PC-9 (cell line): ENCODE data around the gene TCEAL6.
"Not testable (repeated sequence)": the region's sequence is repeated elsewhere in the genome, so short reads cannot be mapped to it uniquely, and the experiment has no call there.

ENCODE experiments used
- EZH2 ChIP-seq: fragments of 200-600 bp; sonication (generic); IDR thresholded peaks from 2 replicates; pipeline ENCODE4 v1.8.0; 2017; ENCODE audit warnings: antibody characterized with exemption, low read depth
- TF ChIP-seq, protein P1 (sequence below): fragments of 200-600 bp; sonication (generic); conservative IDR thresholded peaks from 2 replicates; pipeline ENCODE4 v1.6.1; 2017; ENCODE audit warnings: mixed run types, antibody characterized with exemption, mild to moderate bottlenecking, moderate library complexity

DNA sequence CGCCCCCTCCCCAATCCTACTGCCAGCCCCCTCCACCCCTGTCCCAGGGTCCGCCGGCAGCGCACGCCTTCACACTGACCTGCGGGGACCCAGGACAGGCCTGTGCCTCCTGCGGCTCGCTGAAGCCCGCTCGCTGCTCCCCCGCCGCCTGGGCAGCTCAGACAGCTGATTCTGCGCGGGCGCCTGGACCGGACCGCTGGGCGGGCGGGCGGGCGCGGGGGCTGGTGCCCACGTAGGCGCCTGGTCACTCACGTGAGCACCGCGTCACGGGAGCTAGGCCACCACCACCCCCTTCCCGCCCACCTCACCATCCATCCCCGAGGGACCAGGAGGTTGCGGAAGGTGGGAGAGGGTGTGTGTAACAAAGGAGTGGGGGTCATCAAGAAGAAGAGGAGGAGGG lies at the start of gene TCEAL6:
- TF ChIP-seq EZH2, result not testable (repeated sequence)
- TF ChIP-seq, protein P1, sequence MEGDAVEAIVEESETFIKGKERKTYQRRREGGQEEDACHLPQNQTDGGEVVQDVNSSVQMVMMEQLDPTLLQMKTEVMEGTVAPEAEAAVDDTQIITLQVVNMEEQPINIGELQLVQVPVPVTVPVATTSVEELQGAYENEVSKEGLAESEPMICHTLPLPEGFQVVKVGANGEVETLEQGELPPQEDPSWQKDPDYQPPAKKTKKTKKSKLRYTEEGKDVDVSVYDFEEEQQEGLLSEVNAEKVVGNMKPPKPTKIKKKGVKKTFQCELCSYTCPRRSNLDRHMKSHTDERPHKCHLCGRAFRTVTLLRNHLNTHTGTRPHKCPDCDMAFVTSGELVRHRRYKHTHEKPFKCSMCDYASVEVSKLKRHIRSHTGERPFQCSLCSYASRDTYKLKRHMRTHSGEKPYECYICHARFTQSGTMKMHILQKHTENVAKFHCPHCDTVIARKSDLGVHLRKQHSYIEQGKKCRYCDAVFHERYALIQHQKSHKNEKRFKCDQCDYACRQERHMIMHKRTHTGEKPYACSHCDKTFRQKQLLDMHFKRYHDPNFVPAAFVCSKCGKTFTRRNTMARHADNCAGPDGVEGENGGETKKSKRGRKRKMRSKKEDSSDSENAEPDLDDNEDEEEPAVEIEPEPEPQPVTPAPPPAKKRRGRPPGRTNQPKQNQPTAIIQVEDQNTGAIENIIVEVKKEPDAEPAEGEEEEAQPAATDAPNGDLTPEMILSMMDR, result not testable (repeated sequence)
